ENCODE measurements around the gene GNAZ.
"Not testable (repeated sequence)": the region's sequence is repeated elsewhere in the genome, so short reads cannot be mapped to it uniquely, and the experiment has no call there.

GNAZ gene

DNA sequence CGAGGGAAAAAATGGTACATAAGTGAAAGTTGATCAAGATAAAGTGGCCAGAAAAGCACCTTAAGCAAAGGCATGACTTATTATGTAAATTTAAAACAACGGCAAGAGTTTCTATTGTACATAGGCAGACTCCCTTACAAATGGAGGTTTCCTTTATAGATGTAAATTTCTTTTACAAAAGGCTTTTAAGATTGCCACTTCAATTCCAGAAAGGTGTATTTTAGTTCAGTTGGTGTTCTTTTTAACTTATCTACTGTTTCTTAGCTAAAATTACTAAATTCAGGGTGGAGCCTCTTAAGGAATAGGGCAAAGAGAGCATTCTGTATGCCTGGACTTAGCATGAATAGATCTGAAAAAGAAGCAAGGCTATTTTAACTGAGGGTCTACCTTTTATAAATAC is 24.9 kb upstream of the GNAZ start:
- no peak for DNase-seq

DNA sequence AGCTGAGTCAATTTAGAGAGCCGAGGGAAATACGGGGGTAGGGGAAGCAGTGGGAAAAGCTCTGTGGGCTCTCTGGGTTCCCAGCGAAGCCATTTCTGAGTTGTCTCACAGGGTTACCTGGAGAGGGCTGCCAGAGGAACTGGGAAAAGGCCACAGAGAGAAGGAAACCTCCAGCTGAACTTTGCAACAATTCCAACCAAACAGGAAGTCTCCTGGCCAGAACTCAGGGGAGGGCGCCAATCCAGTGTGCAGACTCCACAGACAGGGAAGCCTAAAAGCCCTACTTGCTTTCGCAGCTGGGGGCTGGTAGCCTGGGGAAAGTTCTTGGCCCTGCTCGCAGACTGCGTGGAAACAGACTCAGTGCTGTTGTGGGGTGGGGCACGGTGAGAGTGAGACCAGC is 23.1 kb upstream of the GNAZ start:
- DNase-seq, result no peak

- no peak for DNase-seq
Measured at GRCh38 chr22:23047742-23048141, 22.6 kb upstream of the GNAZ start.

- not testable (repeated sequence) for DNase-seq
Measured at GRCh38 chr22:23050546-23050945, 19.8 kb upstream of the GNAZ start.

- DNase-seq, result no peak
Measured at GRCh38 chr22:23053051-23053707, 17.1 kb upstream of the GNAZ start.

DNA sequence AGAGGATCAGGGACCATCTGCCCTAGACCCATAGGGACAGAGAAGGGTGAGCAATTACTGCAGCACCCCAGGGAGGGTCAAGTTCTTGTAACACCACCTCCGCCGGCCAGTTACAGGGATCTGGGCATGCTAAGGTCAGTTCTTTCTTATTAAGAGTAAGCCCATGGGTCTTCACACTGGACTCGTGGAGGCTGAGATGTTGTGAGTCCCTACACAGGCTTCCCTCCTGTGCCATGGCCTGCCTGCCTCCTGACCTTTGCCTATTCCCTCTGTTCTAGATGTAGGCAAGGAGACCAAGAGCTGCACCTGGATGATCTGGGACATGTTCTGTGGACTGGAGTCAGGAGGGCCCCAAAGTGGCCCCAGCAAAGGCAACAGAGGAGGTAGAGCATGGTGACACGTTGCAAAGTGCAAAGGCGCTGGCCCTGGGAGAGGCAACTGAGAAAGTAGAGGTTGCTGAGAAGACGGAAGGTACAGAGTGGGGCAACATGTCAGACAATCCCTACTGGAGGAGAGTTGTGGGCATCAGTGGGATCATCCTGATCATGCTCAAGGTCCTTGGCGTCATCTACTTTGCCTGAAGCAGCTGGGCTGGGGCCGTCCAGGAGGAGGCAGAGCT is 16.3 kb upstream of the GNAZ start:
- no peak for DNase-seq

DNA sequence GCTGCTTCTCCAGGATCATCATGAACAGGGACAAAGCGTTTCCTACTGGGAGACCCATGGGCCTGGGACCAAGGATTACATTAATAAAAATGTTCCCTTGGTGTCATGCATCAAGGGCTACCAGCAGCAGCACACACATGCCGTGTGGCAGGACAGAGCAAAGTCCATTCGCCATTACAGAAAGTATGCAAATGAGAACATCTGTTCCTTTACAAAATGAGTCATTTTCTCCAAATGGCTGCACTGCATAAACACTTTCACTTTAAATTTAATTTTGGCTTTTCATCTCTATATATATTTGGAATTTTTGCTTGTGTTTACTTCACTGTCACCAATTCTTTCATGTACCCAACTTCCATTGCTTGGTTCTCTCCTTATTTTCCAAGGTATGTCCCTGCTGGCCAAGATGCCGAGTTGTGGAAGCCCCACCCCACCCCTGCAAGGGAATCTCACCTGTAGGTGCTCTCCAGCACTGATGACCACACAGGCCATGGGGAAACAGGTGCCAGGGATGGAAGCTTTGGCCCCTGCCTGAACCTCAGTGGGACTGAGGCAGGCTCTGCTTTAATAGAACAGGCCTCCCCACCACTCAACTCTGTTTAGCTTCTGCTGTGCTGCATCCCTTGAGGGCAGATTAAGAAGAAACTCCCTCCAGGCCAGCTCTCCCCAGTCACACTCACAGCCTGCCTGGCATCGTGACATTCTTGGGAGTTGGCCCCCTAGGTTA is 15.6 kb upstream of the GNAZ start:
- no peak for DNase-seq

DNA sequence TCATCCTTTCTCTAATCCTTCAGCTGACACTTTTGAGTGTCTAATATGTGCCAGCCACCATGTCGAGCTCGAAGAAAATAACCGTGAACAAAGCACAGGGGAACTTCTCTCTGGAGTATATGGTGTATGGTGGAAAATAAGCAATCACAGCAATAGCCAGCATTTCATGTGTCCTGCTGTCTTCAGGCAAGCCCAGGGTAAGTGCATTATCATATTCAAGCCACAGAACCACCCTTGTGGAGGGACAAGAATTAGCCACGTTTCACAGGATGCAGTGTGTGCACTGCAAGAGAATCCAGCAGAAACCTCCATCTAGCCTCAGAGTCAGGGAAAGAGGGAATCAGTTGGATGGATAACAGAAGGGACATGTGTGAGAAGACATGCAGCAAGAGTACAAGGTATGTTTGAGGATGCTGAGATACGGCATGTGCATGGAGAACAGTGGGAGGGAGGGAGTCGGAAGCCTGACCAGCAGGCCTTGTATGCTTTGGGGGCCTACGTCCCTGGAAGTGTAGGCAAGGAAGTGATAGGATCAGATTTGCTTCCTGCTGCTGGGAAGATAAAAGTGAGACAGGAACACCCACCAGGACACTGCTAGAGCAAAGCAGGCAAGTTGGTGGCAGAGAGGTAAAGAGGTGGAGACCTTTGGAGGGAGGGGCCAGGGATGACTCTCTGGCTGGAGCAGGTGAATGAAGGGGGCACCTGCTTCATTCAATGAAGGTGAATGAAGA is 14.7 kb upstream of the GNAZ start:
- peak; percentile 3 for DNase-seq

- no peak for DNase-seq
Measured at GRCh38 chr22:23057331-23057730, 13.0 kb upstream of the GNAZ start.

DNA sequence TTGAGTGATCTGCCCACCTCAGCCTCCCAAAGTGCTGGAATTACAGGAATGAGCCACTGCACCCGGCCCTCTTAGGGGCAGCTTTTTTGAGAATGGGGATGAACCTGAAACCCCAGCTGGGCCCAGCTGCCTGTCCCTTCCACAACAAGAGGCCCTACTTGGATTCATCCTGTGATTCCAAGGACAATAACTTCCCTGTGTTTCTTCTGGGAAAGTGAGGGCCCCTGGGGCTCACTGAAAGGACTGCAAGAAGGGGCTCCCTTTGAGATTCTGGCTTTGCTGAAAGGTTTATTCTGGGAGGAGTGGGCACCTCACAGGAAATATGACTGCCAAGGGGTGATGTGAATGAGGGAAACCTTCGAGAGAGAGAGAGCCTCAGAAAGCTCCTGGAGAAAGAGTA is 12.3 kb upstream of the GNAZ start:
- no peak for DNase-seq

- peak; percentile 11 for DNase-seq
Measured at GRCh38 chr22:23058481-23059283, 11.6 kb upstream of the GNAZ start.

DNA sequence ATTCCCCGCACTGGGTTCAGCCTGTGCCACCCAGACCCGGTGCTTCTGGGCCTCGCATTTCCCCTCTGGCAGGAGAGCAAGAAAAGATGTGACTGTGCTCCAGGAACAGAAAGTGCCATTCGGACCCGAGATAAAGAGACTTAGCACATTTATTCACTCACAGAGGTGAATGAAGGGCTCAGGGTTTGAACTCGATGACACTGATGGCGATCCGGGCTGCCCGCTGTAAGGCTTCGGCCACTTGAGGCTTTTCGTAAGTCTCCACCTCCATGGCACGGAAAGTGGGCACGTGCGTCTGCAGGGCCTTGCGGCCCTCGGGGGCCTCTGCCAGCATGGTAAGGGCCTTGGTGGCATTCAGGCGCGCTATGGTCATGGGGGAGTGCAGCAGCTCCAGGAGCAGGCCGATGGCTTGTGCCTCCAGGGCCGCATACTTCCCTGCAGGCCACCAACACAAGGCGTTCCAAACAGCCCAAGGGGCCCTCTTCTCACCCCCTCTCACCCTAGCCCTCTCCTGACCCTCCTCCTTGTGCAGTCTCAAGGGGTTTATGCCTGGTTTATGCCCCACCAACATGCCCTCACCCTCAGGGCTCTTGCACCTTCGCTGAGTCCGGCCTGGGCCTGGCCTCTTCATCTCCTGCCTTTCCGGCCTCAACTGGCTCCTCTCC is 10.9 kb upstream of the GNAZ start:
- peak; percentile 7 for DNase-seq

- DNase-seq, result peak; percentile 8
Measured at GRCh38 chr22:23060612-23061400, 9.5 kb upstream of the GNAZ start.

DNA sequence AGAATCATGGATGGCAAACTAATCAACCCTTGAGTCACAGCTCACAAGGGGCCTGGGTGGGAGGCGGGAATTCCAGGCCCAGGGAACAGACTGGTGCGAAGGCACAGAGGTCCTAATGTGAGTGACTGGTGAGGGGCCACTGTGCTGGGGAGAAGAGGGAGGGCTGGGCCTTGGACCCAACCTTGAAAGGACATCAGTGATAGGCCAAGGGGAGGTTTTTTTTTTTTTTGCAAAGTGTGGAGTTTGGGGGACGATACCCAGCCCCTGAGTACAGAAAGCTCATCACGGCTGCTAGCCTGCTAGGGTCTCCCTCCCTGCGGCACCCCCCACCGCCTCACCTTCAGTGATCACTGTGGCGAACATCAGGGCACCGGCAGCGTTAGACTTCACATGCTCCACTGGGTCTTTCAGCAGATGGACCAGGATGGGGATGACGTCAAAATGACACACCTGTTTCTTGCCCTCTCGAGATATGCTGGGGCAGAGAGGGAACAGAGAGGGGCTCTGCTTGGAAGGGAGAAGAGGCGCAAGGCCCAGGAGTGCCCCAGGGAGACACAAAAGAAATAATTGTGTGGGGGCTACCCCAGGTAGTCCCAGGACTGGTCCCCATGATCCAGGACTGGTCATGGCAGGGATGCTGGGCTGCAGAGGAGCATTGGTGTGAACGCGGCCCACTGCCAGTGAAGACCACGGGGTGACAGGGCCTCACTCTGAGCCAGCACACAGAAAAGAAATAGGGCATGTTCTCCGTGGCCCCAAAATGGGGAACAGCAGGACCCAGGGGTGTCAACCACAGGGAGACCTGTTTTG is 8.6 kb upstream of the GNAZ start:
- peak; percentile 9 for DNase-seq

- peak; percentile 5 for DNase-seq
Measured at GRCh38 chr22:23062616-23063538, 7.4 kb upstream of the GNAZ start.

DNA sequence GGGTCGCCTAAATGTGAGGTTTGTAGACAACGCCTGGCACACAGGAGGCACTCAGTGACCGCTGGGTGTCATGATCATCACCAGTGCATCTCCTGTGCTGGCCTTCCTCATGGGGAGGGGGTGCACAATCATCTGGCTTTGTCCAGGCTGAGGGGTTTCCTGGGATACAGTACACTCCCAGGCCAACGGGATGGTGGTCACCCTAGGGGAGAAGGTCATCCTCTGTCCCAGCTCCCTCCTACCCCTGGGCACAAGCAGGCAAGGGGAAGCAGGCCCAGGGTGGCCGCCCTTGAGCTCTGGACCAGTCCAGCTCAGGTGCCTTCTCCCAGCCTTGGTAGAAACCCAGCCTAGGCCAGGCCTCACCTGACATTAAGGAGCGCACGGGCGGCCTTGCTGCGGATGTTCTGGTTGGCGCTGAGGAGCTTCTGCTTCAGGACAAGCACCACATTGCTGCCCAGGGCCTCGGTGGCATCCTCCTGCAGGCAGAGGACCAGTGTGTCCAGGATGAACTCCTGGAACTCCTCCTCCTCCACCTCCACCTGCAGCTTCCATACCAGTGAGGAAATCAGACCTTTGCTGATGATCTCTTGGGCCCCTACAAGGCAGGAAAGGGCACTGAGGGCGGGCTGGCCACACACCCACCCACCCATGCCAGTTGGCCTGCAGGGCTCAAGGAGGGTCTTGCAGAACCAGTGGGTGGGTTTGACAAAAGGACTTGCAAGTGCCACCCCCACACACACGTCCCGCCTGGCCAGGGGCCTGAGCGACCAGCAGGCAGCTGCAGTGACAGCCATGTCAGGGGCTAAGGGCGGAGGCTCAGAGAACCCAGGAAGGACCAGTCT is 6.6 kb upstream of the GNAZ start:
- DNase-seq, result peak; percentile 13

GRCh38 chr22:23064381-23065068 is 5.8 kb upstream of the GNAZ start:
- peak; percentile 8 for DNase-seq

DNA sequence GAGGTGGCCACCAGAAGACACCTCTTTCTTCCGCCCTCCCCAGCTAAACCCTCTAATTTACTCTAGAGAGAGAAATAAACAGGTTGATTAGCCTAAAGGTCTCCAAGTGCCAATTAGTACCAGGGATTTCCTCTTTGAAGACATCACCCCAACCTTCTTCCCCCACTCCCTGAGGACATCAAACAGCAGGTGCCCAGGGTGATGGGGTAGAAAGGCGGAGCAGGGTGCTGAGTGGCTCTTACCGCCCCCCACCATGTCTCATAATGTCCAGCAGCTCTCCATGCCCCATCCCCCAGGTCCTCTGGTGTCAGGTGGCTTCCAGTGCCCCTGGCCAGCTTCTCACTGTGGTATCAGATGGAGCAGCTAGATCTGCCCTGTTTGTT is 5.3 kb upstream of the GNAZ start:
- peak; percentile 11 for DNase-seq
